ENCODE measurements around the gene SLC25A45.
A peak's percentile ranks its signal among the peaks of the same experiment; 100 is the strongest.

DNA sequence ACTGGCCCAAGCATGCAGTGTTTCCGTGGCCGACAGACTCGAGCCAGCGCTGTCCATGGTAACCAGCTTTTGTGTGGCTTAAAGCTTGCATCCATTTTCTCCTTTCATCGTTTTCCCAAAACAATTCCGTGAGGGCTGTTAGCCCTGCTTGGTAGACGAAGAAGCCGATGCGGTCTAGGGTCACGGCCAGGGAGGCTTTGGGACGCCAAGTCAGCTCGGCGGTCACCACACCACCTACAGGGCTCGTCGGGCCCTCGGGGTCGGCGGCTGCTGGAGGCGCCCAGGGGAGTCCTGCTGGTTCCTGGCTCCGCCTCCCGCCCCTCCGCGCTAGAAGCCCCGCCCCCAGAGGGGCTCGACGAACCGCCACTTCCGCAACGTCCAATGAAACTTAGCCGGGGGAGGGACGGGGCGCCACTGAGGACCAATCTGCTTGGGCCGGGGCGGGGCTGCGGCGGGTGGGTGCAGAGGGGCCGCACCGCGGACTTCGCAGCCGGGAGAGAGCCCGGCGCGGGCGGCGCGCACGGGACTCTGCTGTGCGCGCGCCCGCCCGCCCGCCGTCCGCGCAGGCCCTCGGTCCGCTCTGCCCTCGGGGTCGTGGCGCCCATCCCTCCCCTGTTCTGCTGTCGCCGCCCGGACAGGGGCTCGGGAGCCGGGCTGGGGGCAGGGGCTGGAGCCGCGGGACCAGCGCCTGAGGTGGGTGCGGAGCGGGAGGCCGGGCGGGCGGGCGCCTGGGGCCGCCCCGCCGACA, 28.0 kb downstream of the SLC25A45 start, which contains the start of gene TIGD3:
- TF ChIP-seq, protein P1, sequence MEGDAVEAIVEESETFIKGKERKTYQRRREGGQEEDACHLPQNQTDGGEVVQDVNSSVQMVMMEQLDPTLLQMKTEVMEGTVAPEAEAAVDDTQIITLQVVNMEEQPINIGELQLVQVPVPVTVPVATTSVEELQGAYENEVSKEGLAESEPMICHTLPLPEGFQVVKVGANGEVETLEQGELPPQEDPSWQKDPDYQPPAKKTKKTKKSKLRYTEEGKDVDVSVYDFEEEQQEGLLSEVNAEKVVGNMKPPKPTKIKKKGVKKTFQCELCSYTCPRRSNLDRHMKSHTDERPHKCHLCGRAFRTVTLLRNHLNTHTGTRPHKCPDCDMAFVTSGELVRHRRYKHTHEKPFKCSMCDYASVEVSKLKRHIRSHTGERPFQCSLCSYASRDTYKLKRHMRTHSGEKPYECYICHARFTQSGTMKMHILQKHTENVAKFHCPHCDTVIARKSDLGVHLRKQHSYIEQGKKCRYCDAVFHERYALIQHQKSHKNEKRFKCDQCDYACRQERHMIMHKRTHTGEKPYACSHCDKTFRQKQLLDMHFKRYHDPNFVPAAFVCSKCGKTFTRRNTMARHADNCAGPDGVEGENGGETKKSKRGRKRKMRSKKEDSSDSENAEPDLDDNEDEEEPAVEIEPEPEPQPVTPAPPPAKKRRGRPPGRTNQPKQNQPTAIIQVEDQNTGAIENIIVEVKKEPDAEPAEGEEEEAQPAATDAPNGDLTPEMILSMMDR (IDR thresholded peaks at IDR 0.05; ENCODE audit: low read depth, low read length), result no peak
- no peak for TF ChIP-seq MYC (IDR thresholded peaks at IDR 0.05; ENCODE audit: low read depth, low read length)
- TF ChIP-seq POLR2A (IDR thresholded peaks at IDR 0.05; ENCODE audit: extremely low read depth, insufficient read length), result peak; percentile 50

Measured in NB4 (cell line).